Stimulated activated CD8-positive, alpha-beta memory T cell treated with anti-CD3 and anti-CD28 coated beads, Interleukin-12 subunit alpha, Interleukin-12 subunit beta, amount 100 ng/mL, for 24 hours (primary cell): ENCODE measurements around the gene RAB12.
"Not testable (repeated sequence)": the region's sequence is repeated elsewhere in the genome, so short reads cannot be mapped to it uniquely, and the experiment has no call there.

Experiments used
- DNase-seq: peaks from one replicate; pipeline ENCODE4 v3.0.0-alpha.2; 2020; ENCODE audit errors: extremely low read depth

Gene RAB12

GRCh38 chr18:8647359-8647758, 38.1 kb downstream of the RAB12 start:
- not testable (repeated sequence) for DNase-seq

- not testable (repeated sequence) for DNase-seq
Observed at GRCh38 chr18:8651478-8652261, 42.4 kb downstream of the RAB12 start.

GRCh38 chr18:8654503-8655451, 45.5 kb downstream of the RAB12 start:
- DNase-seq: no peak

GRCh38 chr18:8656232-8656631, 47.0 kb downstream of the RAB12 start:
- DNase-seq: no peak

- DNase-seq: no peak
Observed at GRCh38 chr18:8657050-8657820, 48.0 kb downstream of the RAB12 start.

GRCh38 chr18:8657873-8658470, 48.7 kb downstream of the RAB12 start:
- DNase-seq: no peak

- DNase-seq: no peak
Observed at GRCh38 chr18:8658858-8659485, 49.7 kb downstream of the RAB12 start.

GRCh38 chr18:8659609-8660242, 50.5 kb downstream of the RAB12 start:
- DNase-seq: no peak

- no peak for DNase-seq
Observed at GRCh38 chr18:8660316-8660715, 51.1 kb downstream of the RAB12 start.

GRCh38 chr18:8661754-8662559, 52.7 kb downstream of the RAB12 start:
- no peak for DNase-seq

GRCh38 chr18:8662560-8663255, 53.5 kb downstream of the RAB12 start:
- DNase-seq: no peak

GRCh38 chr18:8667846-8668245, 58.6 kb downstream of the RAB12 start:
- no peak for DNase-seq

- DNase-seq: no peak
Observed at GRCh38 chr18:8668381-8668780, 59.1 kb downstream of the RAB12 start.

GRCh38 chr18:8669571-8669970, 60.3 kb downstream of the RAB12 start:
- DNase-seq: no peak

GRCh38 chr18:8673256-8674209, 64.3 kb downstream of the RAB12 start:
- no peak for DNase-seq

- DNase-seq: no peak
Observed at GRCh38 chr18:8675057-8675456, 65.8 kb downstream of the RAB12 start.

- DNase-seq: no peak
Observed at GRCh38 chr18:8681196-8681595, 72.0 kb downstream of the RAB12 start.

- no peak for DNase-seq
Observed at GRCh38 chr18:8684577-8684976, 75.3 kb downstream of the RAB12 start.
